GM23248 (cell line): ENCODE results near the gene ERICH6.

Experiments used
- EZH2 ChIP-seq: fragments of 200-600 bp; sonication (generic); IDR thresholded peaks from 2 replicates; pipeline ENCODE4 v1.6.1; 2018; ENCODE audit warnings: antibody characterized with exemption, mild to moderate bottlenecking; ENCODE audit not compliant: insufficient read depth, poor library complexity, severe bottlenecking
- EZH2phosphoT487 ChIP-seq: fragments of 200-600 bp; sonication (generic); IDR thresholded peaks from 2 replicates; pipeline ENCODE4 v1.6.1; 2018; ENCODE audit warnings: antibody characterized with exemption, moderate library complexity, mild to moderate bottlenecking, low read depth; ENCODE audit not compliant: insufficient read depth

GRCh38 chr3:150721285-150722130 is 17.8 kb upstream of the ERICH6 start:
- TF ChIP-seq EZH2, result no peak
- no peak for TF ChIP-seq EZH2phosphoT487
